ENCODE data around the gene GJA9.

The GJA9 gene

DNA sequence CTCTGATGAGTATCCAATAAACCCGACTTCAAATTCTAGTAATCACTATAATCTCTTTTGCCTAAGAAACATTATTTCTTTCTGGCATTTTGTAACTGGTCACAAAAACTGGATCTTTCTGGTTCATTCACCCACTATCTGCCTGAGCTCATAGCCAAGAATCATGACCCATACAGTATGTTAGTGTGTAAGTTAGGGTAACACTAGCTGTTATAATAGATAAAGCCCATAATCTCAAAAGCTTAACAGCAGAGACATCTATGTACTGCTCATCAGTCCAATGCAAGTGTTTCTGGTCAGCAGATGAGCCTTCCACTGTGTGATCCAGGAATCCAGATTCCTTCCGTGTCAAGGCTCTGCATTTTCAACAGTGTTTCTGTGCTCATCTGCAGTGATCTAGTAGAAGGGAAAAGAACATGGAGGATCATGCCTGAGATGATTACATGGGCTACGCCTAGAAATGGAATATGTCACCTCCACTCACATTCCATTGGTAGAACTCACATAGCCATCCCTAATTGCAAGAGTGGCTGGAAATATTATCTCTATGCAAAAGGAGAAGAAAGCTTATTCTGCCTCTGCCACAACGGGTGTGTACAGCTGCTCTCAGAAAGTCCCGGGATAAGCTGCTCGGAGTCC, 49.5 kb downstream of the GJA9 start:
- DNase-seq (ENCODE audit: low read depth), result no peak

DNA sequence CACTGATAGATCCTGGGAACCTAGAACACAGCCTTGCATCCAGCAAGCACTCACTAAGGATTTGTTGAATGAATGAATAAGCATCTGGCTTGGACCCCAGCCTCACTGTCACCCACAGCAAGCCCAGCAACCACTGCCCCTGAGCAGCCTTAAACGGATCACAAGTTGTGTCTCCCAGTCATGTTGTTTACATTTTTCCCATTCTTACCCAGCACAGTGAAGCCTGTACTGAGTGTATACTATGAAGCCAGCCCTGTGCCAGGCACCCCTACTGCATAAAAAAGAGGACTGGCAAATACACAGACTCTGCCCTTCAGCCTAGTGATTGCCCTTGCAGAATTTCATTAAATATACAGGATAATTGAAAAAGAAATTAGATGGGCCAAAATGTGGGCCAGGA, 52.0 kb downstream of the GJA9 start:
- peak; percentile 3 for DNase-seq (ENCODE audit: low read depth)

DNA sequence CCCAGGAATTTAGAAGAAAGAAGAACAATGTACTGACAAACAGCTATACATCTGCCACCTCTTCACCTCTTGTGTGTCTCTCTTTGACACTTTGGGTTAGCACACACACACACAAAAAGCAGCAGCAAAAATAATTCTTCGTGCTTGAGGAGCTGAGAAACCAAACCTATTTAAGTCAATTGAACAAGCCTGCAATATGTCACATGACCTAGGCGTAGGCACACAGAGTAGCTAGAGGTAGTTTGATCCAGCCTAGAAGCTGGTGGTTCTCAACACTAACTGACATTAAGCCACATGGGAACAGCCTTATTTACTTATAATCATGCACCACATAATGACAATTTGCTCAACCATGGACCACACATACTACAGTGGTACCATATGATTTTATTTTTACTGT, 54.1 kb downstream of the GJA9 start:
- DNase-seq (ENCODE audit: low read depth), result no peak

DNA sequence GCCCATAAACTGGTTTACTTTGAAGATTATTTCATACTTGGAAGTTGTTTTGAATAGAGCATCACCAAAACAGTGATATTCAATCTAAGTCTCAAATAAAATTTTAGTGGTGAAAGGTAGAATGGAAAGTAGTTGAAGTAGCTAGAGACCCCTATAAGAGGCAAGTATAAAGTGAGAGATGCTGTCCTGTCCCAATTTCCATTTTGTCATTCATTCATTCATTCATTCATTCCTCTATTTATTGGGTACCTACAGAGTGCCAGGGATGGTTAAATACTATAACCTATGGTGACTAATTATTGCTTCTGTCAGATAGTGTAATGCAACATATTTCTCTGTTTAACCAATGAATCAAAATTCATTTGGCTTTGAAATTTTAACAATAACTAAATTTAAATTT, 54.5 kb downstream of the GJA9 start:
- DNase-seq (ENCODE audit: low read depth), result no peak

DNA sequence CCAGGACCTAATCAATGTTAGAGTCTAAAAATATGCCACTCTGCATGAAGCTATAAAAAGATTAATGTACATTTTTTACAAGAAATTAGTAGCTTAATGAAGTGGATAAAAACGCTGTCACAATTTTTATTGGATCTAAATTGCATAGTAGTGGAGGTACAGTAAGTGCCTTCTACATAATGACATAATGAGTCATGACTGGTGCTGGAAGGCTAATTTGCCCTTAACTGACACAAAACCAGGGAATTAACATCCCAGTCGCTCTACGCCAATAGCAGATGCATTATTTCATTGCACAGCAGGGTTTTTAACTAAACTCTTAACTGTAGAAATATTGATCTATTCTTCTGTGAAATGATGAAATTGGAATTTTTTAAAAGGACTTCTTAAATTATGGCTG, 55.1 kb downstream of the GJA9 start:
- no peak for DNase-seq (ENCODE audit: low read depth)

Data from iris pigment epithelial cell (primary cell).